Measurements from ENCODE around the gene U2AF1L4. TPM values are rescaled to one million over a fixed set of nuclear protein-coding genes. Genes with fewer than 3 reads are reported as not detected.

The U2AF1L4 gene
- total RNA-seq, 1 experiment from 2014 or later, result 14.3 TPM

- TF ChIP-seq CTCF (conservative IDR thresholded peaks at IDR 0.05), result no peak
- TF ChIP-seq EZH2 (IDR thresholded peaks at IDR 0.05; ENCODE audit: low read depth), result no peak
- TSS peak; percentile 34 for BruUV-seq (replicated peaks)
- H4K20me1 ChIP-seq (ENCODE audit: insufficient read depth), result peaks cover 4% of the 10 kb centered on the region; the same call in 1 of the 2 replicates
- intact Hi-C loops (cut with micrococcal nuclease; ENCODE audit: unreplicated experiment), result loop anchor here (1.0 to 2.0 kb wide), 2 partner anchors 10 to 17 kb away; partner anchors contain the start of gene LIN37
- H3K4me1 ChIP-seq (replicated peaks; ENCODE audit: insufficient read depth), result peaks cover 13% of the 10 kb centered on the region
- peak; percentile 98 to 99 for DNase-seq
- H3F3A ChIP-seq (ENCODE audit: insufficient read depth, low read depth), result peaks cover 19% of the 10 kb centered on the region
- H3K4me2 ChIP-seq, result peak within 1 kb of the TSS; percentile 95
- H3K27ac ChIP-seq, result peak within 1 kb of the TSS; percentile 67
- H3K79me2 ChIP-seq (ENCODE audit: low read depth), result peaks cover 19% of the 10 kb centered on the region
- POLR2A ChIA-PET (ENCODE audit: unreplicated experiment), result interaction anchor here (0.6 to 0.7 kb wide), 3 partner anchors 10 to 169 kb away, joined by 6 to 25 read pairs (median 7); partner anchors contain the start of gene LIN37
- H3K36me3 ChIP-seq (ENCODE audit: low read depth), result no peaks in the 10 kb centered on the region; the same call in 1 of the 2 replicates
- H3K9me2 ChIP-seq (ENCODE audit: insufficient read depth), result no peaks in the 10 kb centered on the region
- no peaks in the 10 kb centered on the region for H3K27me3 ChIP-seq (ENCODE audit: insufficient read depth, low read depth)
- peak within 1 kb of the TSS; percentile 85 for H2AFZ ChIP-seq
- no peaks in the 10 kb centered on the region for H3K9me3 ChIP-seq (ENCODE audit: insufficient read depth, low read depth)
- peak within 1 kb of the TSS; percentile 67 for H3K4me3 ChIP-seq
- CTCF ChIA-PET, result interaction anchor here (0.6 kb wide), 1 partner anchor 66 kb away, joined by 4 read pairs; no protein-coding TSS in a partner anchor
Observed at GRCh38 chr19:35757749-35758608, 12.8 kb upstream of the U2AF1L4 start, which contains the start of gene PROSER3. Gene PROSER3 (plus strand): TSS chr19:35758176. CDS start chr19:35758216, 40 bp downstream.

GRCh38 chr19:35757231-35757748 is 12.1 kb upstream of the U2AF1L4 start:
- Histone ChIP-seq H3K27ac (peak overlapping the region; percentile 67), H3K36me3 (ENCODE audit: low read depth) (no peaks in the 10 kb centered on the region; the same call in 1 of the 2 replicates), H3F3A (ENCODE audit: insufficient read depth, low read depth) (peaks cover 19% of the 10 kb centered on the region), H3K4me2 (peak overlapping the region; percentile 95), H4K20me1 (ENCODE audit: insufficient read depth) (peaks cover 4% of the 10 kb centered on the region; the same call in 1 of the 2 replicates), H2AFZ (peak overlapping the region; percentile 75), H3K27me3 (ENCODE audit: insufficient read depth, low read depth) (no peaks in the 10 kb centered on the region), H3K4me1 (replicated peaks; ENCODE audit: insufficient read depth) (peaks cover 13% of the 10 kb centered on the region), H3K9me3 (ENCODE audit: insufficient read depth, low read depth) (no peaks in the 10 kb centered on the region), H3K9me2 (ENCODE audit: insufficient read depth) (no peaks in the 10 kb centered on the region), H3K79me2 (ENCODE audit: low read depth) (peaks cover 19% of the 10 kb centered on the region), H3K4me3 (peak overlapping the region; percentile 67)
- BruUV-seq (replicated peaks), result TSS peak; percentile 90
- ChIA-PET POLR2A (ENCODE audit: unreplicated experiment) (interaction anchor here (0.6 to 0.7 kb wide), 3 partner anchors 9 to 170 kb away, joined by 6 to 25 read pairs (median 7); partner anchors contain the start of gene LIN37), CTCF (interaction anchor here (0.6 kb wide), 1 partner anchor 65 kb away, joined by 4 read pairs; no protein-coding TSS in a partner anchor)
- intact Hi-C loops (cut with micrococcal nuclease; ENCODE audit: unreplicated experiment), result no loop called here
- TF ChIP-seq EZH2 (IDR thresholded peaks at IDR 0.05; ENCODE audit: low read depth) (no peak), CTCF (conservative IDR thresholded peaks at IDR 0.05) (no peak)
- DNase-seq, result no peak
